ENCODE measurements around the gene LVRN. TPM values are rescaled to one million over a fixed set of nuclear protein-coding genes. Genes with fewer than 3 reads are reported as not detected.

The LVRN gene
- total RNA-seq, 6 donors from 2014 or later = 0.17 to 0.40 (median 0.30) TPM; not detected in 3

DNA sequence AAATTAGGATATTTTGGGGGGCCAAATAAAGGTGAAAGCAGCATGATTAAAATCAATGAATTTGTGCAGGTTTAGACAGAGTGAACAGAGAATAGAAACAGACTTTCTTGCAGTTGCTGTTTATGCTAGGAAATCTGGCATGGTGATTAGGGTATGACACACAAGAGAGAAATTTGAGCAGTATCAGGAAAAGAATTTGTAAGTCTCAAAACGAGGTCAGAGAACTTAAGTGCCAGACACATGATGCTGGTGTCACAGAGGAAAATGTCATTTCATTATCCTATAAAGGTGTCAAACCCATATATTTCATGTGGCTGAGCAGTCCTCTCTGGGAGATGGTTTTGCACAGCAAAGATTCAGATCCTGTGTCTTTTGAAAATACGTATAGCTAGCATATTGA lies 15.7 kb downstream of the LVRN start:
- no peak for DNase-seq
- H3K27ac ChIP-seq = no peak overlapping the region

DNA sequence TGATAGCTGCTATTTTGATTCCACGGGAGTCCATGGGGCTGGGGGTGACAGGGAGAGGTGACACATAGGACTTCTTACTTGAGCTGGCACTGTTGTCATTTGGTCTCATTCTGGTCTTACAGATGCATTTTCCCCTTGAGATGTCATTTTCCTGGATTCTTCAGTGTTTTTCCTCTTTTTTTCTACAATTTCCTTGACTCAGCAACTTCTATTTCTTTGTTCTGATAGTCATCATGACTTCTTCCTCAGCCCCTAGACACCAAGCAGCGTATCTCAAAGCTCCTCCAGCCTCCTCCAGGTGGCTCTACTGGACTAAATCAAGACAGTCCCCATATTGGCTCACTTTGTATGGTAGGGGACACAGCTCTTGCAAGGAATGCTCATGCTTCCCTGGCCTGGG lies 16.5 kb downstream of the LVRN start:
- ATAC-seq (ENCODE audit: low FRiP score in 2 of 2) = no peak
- H3K36me3 ChIP-seq = no peaks in the 10 kb centered on the region
- no peak for DNase-seq
- no peaks in the 10 kb centered on the region for H3K27me3 ChIP-seq
- H3K4me3 ChIP-seq = no peak overlapping the region
- TF ChIP-seq CTCF (IDR thresholded peaks at IDR 0.05) (no peak), POLR2A (IDR thresholded peaks at IDR 0.05) (no peak), POLR2AphosphoS5 (IDR thresholded peaks at IDR 0.05) (no peak), EP300 (IDR thresholded peaks at IDR 0.05) (no peak)
- H3K27ac ChIP-seq = peak overlapping the region in 1 of 4 donors; percentile 38
- H3K9me3 ChIP-seq = no peaks in the 10 kb centered on the region
- H3K4me1 ChIP-seq = no peaks in the 10 kb centered on the region
- WGBS, 2 donors = 85 to 97% methylated on average over 2 of the region's 2 CpGs

More for the DNA sequence above, 15.7 kb downstream of the LVRN start:
- Histone ChIP-seq H3K4me3 (no peak overlapping the region), H3K4me1 (no peaks in the 10 kb centered on the region), H3K36me3 (no peaks in the 10 kb centered on the region), H3K9me3 (no peaks in the 10 kb centered on the region), H3K27me3 (no peaks in the 10 kb centered on the region)
- 52 to 53% methylated on average over 2 of the region's 2 CpGs for WGBS, 2 donors
- ATAC-seq (ENCODE audit: low FRiP score in 2 of 2) = peak in 1 of 2 donors; percentile 65
- TF ChIP-seq POLR2A (IDR thresholded peaks at IDR 0.05) (no peak), CTCF (IDR thresholded peaks at IDR 0.05) (no peak), EP300 (IDR thresholded peaks at IDR 0.05) (no peak), POLR2AphosphoS5 (IDR thresholded peaks at IDR 0.05) (no peak)

GRCh38 chr5:115979201-115980041 lies 17.1 kb downstream of the LVRN start:
- WGBS, 2 donors = 60 to 64% methylated on average over 3 of the region's 3 CpGs
- H3K9me3 ChIP-seq = no peaks in the 10 kb centered on the region
- no peak for DNase-seq
- no peak overlapping the region for H3K4me3 ChIP-seq
- no peaks in the 10 kb centered on the region for H3K27me3 ChIP-seq
- no peak for TF ChIP-seq CTCF (IDR thresholded peaks at IDR 0.05)
- TF ChIP-seq POLR2AphosphoS5 (IDR thresholded peaks at IDR 0.05) = no peak
- no peak for TF ChIP-seq EP300 (IDR thresholded peaks at IDR 0.05)
- no peak for TF ChIP-seq POLR2A (IDR thresholded peaks at IDR 0.05)
- peak; percentile 50 to 60 for ATAC-seq (ENCODE audit: low FRiP score in 2 of 2)
- H3K27ac ChIP-seq = peak overlapping the region in 1 of 4 donors; percentile 38
- H3K4me1 ChIP-seq = no peaks in the 10 kb centered on the region
- H3K36me3 ChIP-seq = no peaks in the 10 kb centered on the region

GRCh38 chr5:115983519-115983918 lies 21.2 kb downstream of the LVRN start:
- H3K36me3 ChIP-seq = no peaks in the 10 kb centered on the region
- ATAC-seq (ENCODE audit: low FRiP score in 2 of 2) (no peak), DNase-seq (no peak)
- no peaks in the 10 kb centered on the region for H3K9me3 ChIP-seq
- no peaks in the 10 kb centered on the region for H3K4me1 ChIP-seq
- no peak overlapping the region for H3K27ac ChIP-seq
- WGBS, 2 donors = 84 to 97% methylated on average over 1 of the region's 1 CpG
- no peaks in the 10 kb centered on the region for H3K27me3 ChIP-seq
- no peak overlapping the region for H3K4me3 ChIP-seq
- TF ChIP-seq POLR2AphosphoS5 (IDR thresholded peaks at IDR 0.05) = no peak
- no peak for TF ChIP-seq POLR2A (IDR thresholded peaks at IDR 0.05)
- TF ChIP-seq EP300 (IDR thresholded peaks at IDR 0.05) = no peak
- no peak for TF ChIP-seq CTCF (IDR thresholded peaks at IDR 0.05)
